GM23338 (cell line): ENCODE measurements around the gene BCHE. TPM values are rescaled to one million over a fixed set of nuclear protein-coding genes. Genes with fewer than 3 reads are reported as not detected.

Experiments used
- ATAC-seq: fragments of 200-7000 bp; cut with Tn5 transposase; 3 replicates; pipeline ENCODE4 v1.9.1; 2020
- DNase-seq: peaks from one replicate; pipeline ENCODE4 v3.0.0-alpha.2; 2015; ENCODE audit warnings: low spot score
- H2AFZ ChIP-seq: fragments of 200-600 bp; sonication (generic); 2 replicates; pipeline ENCODE4 v1.8.0; 2016; ENCODE audit warnings: antibody characterized with exemption, mild to moderate bottlenecking, moderate library complexity
- H3F3A ChIP-seq: fragments of 200-600 bp; sonication (generic); replicated peaks from 2 replicates; pipeline ENCODE4 v1.8.0; 2017; ENCODE audit warnings: antibody characterized with exemption, mixed run types, low read depth
- H3K27ac ChIP-seq: fragments of 200-600 bp; sonication (generic); 2 replicates; pipeline ENCODE4 v1.6.1; 2016; ENCODE audit warnings: low read depth
- H3K27me3 ChIP-seq: fragments of 200-600 bp; sonication (generic); 2 replicates; pipeline ENCODE4 v1.8.0; 2016; ENCODE audit warnings: mild to moderate bottlenecking, mixed run types, moderate library complexity; ENCODE audit not compliant: insufficient read depth
- H3K36me3 ChIP-seq: fragments of 200-600 bp; sonication (generic); 2 replicates; pipeline ENCODE4 v1.8.0; 2016; ENCODE audit warnings: mild to moderate bottlenecking; ENCODE audit not compliant: insufficient read depth
- H3K4me1 ChIP-seq: fragments of 200-600 bp; sonication (generic); 2 replicates; pipeline ENCODE4 v1.8.0; 2016; ENCODE audit warnings: mild to moderate bottlenecking, moderate library complexity; ENCODE audit not compliant: insufficient read depth
- H3K4me2 ChIP-seq: fragments of 200-600 bp; sonication (generic); 2 replicates; pipeline ENCODE4 v1.7.1; 2017; ENCODE audit warnings: mixed run types
- H3K4me3 ChIP-seq: fragments of 200-600 bp; sonication (generic); 2 replicates; pipeline ENCODE4 v1.6.1; 2016; ENCODE audit warnings: mixed run types
- H3K79me2 ChIP-seq: fragments of 200-600 bp; sonication (generic); replicated peaks from 2 replicates; pipeline ENCODE4 v1.8.0; 2017; ENCODE audit warnings: mild to moderate bottlenecking; ENCODE audit not compliant: insufficient read depth
- H3K9me2 ChIP-seq: fragments of 200-600 bp; sonication (generic); 2 replicates; pipeline ENCODE4 v1.8.0; 2017; ENCODE audit not compliant: insufficient read depth
- H4K20me1 ChIP-seq: fragments of 200-600 bp; sonication (generic); replicated peaks from 2 replicates; pipeline ENCODE4 v1.8.0; 2017; ENCODE audit warnings: mild to moderate bottlenecking; ENCODE audit not compliant: insufficient read depth
- H3K27ac Mint-ChIP-seq: 2 replicates; pipeline ENCODE4 v1.8.0; 2020; ENCODE audit warnings: inconsistent platforms, mild to moderate bottlenecking, moderate library complexity, mixed read lengths
- H3K27me3 Mint-ChIP-seq: 3 replicates; pipeline ENCODE4 v1.8.0; 2022; ENCODE audit warnings: low read depth, mild to moderate bottlenecking, moderate library complexity, mixed read lengths, inconsistent platforms; ENCODE audit not compliant: insufficient read depth, poor library complexity
- H3K36me3 Mint-ChIP-seq: 3 replicates; pipeline ENCODE4 v1.8.0; 2021; ENCODE audit warnings: low read depth, mild to moderate bottlenecking, inconsistent platforms, moderate library complexity, mixed read lengths
- H3K4me1 Mint-ChIP-seq: 3 replicates; pipeline ENCODE4 v1.8.0; 2020; ENCODE audit warnings: mild to moderate bottlenecking, inconsistent platforms, mixed read lengths
- H3K4me3 Mint-ChIP-seq: 3 replicates; pipeline ENCODE4 v1.8.0; 2021; ENCODE audit warnings: moderate library complexity, mild to moderate bottlenecking, inconsistent platforms, mixed read lengths
- H3K9me3 Mint-ChIP-seq: 3 replicates; pipeline ENCODE4 v1.8.0; 2020; ENCODE audit warnings: moderate library complexity, mild to moderate bottlenecking, inconsistent platforms, mixed read lengths
- CREB1 ChIP-seq: fragments of 250-450 bp; sonication (Bioruptor Pico); IDR thresholded peaks from 2 replicates; pipeline ENCODE4 v1.5.0; 2020; ENCODE audit warnings: low read depth, mild to moderate bottlenecking, moderate library complexity
- EZH2 ChIP-seq: fragments of 200-600 bp; sonication (generic); IDR thresholded peaks from one replicate; pipeline ENCODE4 v1.8.0; 2017; ENCODE audit warnings: antibody characterized with exemption, mild to moderate bottlenecking, low read depth; ENCODE audit not compliant: unreplicated experiment
- EZH2phosphoT487 ChIP-seq: fragments of 200-600 bp; sonication (generic); IDR thresholded peaks from one replicate; pipeline ENCODE4 v1.8.1; 2018; ENCODE audit warnings: antibody characterized with exemption; ENCODE audit not compliant: unreplicated experiment
- JUNB ChIP-seq: IDR thresholded peaks from one replicate; pipeline ENCODE4 v1.6.1; 2016; ENCODE audit warnings: antibody characterized with exemption; ENCODE audit not compliant: unreplicated experiment
- NANOG ChIP-seq: IDR thresholded peaks from 2 replicates; pipeline ENCODE4 v1.6.1; 2016; ENCODE audit warnings: antibody characterized with exemption, borderline replicate concordance
- POLR2AphosphoS5 ChIP-seq: IDR thresholded peaks from 2 replicates; pipeline ENCODE4 v1.6.1; 2016; ENCODE audit warnings: antibody characterized with exemption, low read depth
- STAT1 ChIP-seq: IDR thresholded peaks from one replicate; pipeline ENCODE4 v1.6.1; 2016; ENCODE audit warnings: antibody characterized with exemption; ENCODE audit not compliant: unreplicated experiment
- ZNF114 ChIP-seq: fragments of 250-450 bp; sonication (Bioruptor Pico); IDR thresholded peaks from 2 replicates; pipeline ENCODE4 v1.5.0; 2020; ENCODE audit warnings: mild to moderate bottlenecking, moderate library complexity
- ZNF331 ChIP-seq: fragments of 250-450 bp; sonication (Bioruptor Pico); IDR thresholded peaks from 2 replicates; pipeline ENCODE4 v1.5.0; 2020; ENCODE audit warnings: low read depth, mild to moderate bottlenecking, moderate library complexity
- polyA plus RNA-seq: library from polyadenylated mRNA; unstranded; fragments of >200 nt; fragmentation: Nextera tagmentation; extraction: Ambion mirVana; gene quantifications from 2 replicates; pipeline ENCODE4 v1.2.1, GENCODE V29; 2016
- total RNA-seq: library from RNA; depleted of rRNA; stranded (reverse); fragments of >200 nt; shearing (Covaris generic); gene quantifications from 2 replicates; pipeline ENCODE4 v1.2.3, GENCODE V29; 2014
- TF ChIP-seq, protein P1 (sequence below): IDR thresholded peaks from 2 replicates; pipeline ENCODE4 v1.6.1; 2016; ENCODE audit warnings: antibody characterized with exemption
- TF ChIP-seq, protein P2 (sequence below): IDR thresholded peaks from one replicate; pipeline ENCODE4 v1.6.1; 2018; ENCODE audit warnings: antibody characterized with exemption; ENCODE audit not compliant: unreplicated experiment
- TF ChIP-seq, protein P3 (sequence below), 2 experiments: fragments of 200-600 bp in 1 of 2; sonication (generic) in 1 of 2; conservative IDR thresholded peaks; 2 replicates each; pipeline versions ENCODE4 v1.5.1 to v1.6.1; 2016 to 2017; ENCODE audit warnings: antibody characterized with exemption in 2 of 2, low read depth in 2 of 2, mild to moderate bottlenecking in 2 of 2, moderate library complexity in 1 of 2
- TF ChIP-seq, protein P4 (sequence below): fragments of 250-450 bp; sonication (Bioruptor Pico); IDR thresholded peaks from 2 replicates; pipeline ENCODE4 v1.5.0; 2020; ENCODE audit warnings: mild to moderate bottlenecking, moderate library complexity

The BCHE gene
- total and polyA plus RNA-seq, 2 experiments from 2014 or later: 0.73 to 1.1 TPM

DNA sequence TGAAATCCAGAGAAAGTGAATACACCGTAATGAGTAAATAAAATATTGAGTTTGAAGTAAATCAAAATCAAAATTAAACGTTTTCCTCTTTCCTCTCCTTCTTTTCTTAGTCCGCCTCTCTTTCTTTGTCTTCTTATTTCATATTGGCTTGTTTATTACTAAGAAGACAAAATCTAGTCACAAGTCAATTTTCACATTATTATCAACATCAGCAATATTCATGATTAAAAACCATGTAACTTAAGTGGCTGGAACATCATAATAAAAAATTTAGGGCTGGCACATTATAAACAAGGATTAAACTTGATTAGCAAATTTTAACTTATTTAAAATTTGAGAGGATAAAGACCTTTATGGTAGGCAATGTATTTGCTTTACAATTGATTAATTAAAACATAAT, 61.4 kb downstream of the BCHE start:
- Histone ChIP-seq H3K4me3 (no peak overlapping the region), H3K4me1 (no peaks in the 10 kb centered on the region), H3K36me3 (no peaks in the 10 kb centered on the region), H3K9me2 (peaks cover 3% of the 10 kb centered on the region; the same call in 1 of the 2 replicates), H3F3A (no peaks in the 10 kb centered on the region), H3K4me2 (no peak overlapping the region), H3K27me3 (no peaks in the 10 kb centered on the region), H4K20me1 (no peaks in the 10 kb centered on the region), H2AFZ (no peak overlapping the region), H3K27ac (no peak overlapping the region), H3K79me2 (no peaks in the 10 kb centered on the region)
- ATAC-seq (no peak), DNase-seq (no peak)
- H3K27me3 Mint-ChIP-seq: no peaks in the 10 kb centered on the region
- no peaks in the 10 kb centered on the region for H3K36me3 Mint-ChIP-seq
- TF ChIP-seq JUNB (no peak), POLR2AphosphoS5 (no peak), EZH2 (no peak), ZNF331 (CRISPR knock-in tag) (no peak), STAT1 (no peak), NANOG (no peak), CREB1 (CRISPR knock-in tag) (no peak), ZNF114 (CRISPR knock-in tag) (no peak), EZH2phosphoT487 (no peak)
- TF ChIP-seq, protein P1, sequence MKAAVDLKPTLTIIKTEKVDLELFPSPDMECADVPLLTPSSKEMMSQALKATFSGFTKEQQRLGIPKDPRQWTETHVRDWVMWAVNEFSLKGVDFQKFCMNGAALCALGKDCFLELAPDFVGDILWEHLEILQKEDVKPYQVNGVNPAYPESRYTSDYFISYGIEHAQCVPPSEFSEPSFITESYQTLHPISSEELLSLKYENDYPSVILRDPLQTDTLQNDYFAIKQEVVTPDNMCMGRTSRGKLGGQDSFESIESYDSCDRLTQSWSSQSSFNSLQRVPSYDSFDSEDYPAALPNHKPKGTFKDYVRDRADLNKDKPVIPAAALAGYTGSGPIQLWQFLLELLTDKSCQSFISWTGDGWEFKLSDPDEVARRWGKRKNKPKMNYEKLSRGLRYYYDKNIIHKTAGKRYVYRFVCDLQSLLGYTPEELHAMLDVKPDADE: no peak
- TF ChIP-seq, protein P2, sequence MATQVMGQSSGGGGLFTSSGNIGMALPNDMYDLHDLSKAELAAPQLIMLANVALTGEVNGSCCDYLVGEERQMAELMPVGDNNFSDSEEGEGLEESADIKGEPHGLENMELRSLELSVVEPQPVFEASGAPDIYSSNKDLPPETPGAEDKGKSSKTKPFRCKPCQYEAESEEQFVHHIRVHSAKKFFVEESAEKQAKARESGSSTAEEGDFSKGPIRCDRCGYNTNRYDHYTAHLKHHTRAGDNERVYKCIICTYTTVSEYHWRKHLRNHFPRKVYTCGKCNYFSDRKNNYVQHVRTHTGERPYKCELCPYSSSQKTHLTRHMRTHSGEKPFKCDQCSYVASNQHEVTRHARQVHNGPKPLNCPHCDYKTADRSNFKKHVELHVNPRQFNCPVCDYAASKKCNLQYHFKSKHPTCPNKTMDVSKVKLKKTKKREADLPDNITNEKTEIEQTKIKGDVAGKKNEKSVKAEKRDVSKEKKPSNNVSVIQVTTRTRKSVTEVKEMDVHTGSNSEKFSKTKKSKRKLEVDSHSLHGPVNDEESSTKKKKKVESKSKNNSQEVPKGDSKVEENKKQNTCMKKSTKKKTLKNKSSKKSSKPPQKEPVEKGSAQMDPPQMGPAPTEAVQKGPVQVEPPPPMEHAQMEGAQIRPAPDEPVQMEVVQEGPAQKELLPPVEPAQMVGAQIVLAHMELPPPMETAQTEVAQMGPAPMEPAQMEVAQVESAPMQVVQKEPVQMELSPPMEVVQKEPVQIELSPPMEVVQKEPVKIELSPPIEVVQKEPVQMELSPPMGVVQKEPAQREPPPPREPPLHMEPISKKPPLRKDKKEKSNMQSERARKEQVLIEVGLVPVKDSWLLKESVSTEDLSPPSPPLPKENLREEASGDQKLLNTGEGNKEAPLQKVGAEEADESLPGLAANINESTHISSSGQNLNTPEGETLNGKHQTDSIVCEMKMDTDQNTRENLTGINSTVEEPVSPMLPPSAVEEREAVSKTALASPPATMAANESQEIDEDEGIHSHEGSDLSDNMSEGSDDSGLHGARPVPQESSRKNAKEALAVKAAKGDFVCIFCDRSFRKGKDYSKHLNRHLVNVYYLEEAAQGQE: no peak
- TF ChIP-seq, protein P3, sequence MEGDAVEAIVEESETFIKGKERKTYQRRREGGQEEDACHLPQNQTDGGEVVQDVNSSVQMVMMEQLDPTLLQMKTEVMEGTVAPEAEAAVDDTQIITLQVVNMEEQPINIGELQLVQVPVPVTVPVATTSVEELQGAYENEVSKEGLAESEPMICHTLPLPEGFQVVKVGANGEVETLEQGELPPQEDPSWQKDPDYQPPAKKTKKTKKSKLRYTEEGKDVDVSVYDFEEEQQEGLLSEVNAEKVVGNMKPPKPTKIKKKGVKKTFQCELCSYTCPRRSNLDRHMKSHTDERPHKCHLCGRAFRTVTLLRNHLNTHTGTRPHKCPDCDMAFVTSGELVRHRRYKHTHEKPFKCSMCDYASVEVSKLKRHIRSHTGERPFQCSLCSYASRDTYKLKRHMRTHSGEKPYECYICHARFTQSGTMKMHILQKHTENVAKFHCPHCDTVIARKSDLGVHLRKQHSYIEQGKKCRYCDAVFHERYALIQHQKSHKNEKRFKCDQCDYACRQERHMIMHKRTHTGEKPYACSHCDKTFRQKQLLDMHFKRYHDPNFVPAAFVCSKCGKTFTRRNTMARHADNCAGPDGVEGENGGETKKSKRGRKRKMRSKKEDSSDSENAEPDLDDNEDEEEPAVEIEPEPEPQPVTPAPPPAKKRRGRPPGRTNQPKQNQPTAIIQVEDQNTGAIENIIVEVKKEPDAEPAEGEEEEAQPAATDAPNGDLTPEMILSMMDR (conservative IDR thresholded peaks at IDR 0.05; ENCODE audit: low read depth in 2 of 2): no peak
- TF ChIP-seq, protein P4, sequence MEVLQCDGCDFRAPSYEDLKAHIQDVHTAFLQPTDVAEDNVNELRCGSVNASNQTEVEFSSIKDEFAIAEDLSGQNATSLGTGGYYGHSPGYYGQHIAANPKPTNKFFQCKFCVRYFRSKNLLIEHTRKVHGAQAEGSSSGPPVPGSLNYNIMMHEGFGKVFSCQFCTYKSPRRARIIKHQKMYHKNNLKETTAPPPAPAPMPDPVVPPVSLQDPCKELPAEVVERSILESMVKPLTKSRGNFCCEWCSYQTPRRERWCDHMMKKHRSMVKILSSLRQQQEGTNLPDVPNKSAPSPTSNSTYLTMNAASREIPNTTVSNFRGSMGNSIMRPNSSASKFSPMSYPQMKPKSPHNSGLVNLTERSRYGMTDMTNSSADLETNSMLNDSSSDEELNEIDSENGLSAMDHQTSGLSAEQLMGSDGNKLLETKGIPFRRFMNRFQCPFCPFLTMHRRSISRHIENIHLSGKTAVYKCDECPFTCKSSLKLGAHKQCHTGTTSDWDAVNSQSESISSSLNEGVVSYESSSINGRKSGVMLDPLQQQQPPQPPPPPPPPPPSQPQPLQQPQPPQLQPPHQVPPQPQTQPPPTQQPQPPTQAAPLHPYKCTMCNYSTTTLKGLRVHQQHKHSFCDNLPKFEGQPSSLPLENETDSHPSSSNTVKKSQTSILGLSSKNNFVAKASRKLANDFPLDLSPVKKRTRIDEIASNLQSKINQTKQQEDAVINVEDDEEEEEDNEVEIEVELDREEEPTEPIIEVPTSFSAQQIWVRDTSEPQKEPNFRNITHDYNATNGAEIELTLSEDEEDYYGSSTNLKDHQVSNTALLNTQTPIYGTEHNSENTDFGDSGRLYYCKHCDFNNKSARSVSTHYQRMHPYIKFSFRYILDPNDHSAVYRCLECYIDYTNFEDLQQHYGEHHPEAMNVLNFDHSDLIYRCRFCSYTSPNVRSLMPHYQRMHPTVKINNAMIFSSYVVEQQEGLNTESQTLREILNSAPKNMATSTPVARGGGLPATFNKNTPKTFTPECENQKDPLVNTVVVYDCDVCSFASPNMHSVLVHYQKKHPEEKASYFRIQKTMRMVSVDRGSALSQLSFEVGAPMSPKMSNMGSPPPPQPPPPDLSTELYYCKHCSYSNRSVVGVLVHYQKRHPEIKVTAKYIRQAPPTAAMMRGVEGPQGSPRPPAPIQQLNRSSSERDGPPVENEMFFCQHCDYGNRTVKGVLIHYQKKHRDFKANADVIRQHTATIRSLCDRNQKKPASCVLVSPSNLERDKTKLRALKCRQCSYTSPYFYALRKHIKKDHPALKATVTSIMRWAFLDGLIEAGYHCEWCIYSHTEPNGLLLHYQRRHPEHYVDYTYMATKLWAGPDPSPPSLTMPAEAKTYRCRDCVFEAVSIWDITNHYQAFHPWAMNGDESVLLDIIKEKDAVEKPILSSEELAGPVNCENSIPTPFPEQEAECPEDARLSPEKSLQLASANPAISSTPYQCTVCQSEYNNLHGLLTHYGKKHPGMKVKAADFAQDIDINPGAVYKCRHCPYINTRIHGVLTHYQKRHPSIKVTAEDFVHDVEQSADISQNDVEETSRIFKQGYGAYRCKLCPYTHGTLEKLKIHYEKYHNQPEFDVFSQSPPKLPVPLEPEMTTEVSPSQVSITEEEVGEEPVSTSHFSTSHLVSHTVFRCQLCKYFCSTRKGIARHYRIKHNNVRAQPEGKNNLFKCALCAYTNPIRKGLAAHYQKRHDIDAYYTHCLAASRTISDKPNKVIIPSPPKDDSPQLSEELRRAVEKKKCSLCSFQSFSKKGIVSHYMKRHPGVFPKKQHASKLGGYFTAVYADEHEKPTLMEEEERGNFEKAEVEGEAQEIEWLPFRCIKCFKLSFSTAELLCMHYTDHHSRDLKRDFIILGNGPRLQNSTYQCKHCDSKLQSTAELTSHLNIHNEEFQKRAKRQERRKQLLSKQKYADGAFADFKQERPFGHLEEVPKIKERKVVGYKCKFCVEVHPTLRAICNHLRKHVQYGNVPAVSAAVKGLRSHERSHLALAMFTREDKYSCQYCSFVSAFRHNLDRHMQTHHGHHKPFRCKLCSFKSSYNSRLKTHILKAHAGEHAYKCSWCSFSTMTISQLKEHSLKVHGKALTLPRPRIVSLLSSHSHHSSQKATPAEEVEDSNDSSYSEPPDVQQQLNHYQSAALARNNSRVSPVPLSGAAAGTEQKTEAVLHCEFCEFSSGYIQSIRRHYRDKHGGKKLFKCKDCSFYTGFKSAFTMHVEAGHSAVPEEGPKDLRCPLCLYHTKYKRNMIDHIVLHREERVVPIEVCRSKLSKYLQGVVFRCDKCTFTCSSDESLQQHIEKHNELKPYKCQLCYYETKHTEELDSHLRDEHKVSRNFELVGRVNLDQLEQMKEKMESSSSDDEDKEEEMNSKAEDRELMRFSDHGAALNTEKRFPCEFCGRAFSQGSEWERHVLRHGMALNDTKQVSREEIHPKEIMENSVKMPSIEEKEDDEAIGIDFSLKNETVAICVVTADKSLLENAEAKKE (CRISPR knock-in tag): no peak
- no peak overlapping the region; the same call in 1 of the 2 replicates for H3K27ac Mint-ChIP-seq
- no peak overlapping the region for H3K4me3 Mint-ChIP-seq
- H3K9me3 Mint-ChIP-seq: no peaks in the 10 kb centered on the region
- H3K4me1 Mint-ChIP-seq: no peaks in the 10 kb centered on the region
